Suprapubic skin (tissue), 4 donors: ENCODE data around the gene TMEM178B. TPM values are rescaled to one million over a fixed set of nuclear protein-coding genes. Genes with fewer than 3 reads are reported as not detected.

Experiments used
- DNase-seq, 2 donors: peaks; one replicate each; pipeline ENCODE4 v3.0.0-alpha.2; 2019; ENCODE audit warnings: low spot score in 2 of 2
- H3K27ac ChIP-seq: fragments of 200-600 bp; sonication (generic); one replicate; pipeline ENCODE4 v1.5.1; 2019
- H3K27me3 ChIP-seq: fragments of 200-600 bp; sonication (generic); one replicate; pipeline ENCODE4 v1.5.1; 2019
- H3K36me3 ChIP-seq: fragments of 200-600 bp; sonication (generic); one replicate; pipeline ENCODE4 v1.5.1; 2019
- H3K4me1 ChIP-seq: fragments of 200-600 bp; sonication (generic); one replicate; pipeline ENCODE4 v1.5.1; 2019
- H3K4me3 ChIP-seq: fragments of 200-600 bp; sonication (generic); one replicate; pipeline ENCODE4 v1.5.1; 2019; ENCODE audit warnings: mild to moderate bottlenecking
- H3K9me3 ChIP-seq: fragments of 200-600 bp; sonication (generic); one replicate; pipeline ENCODE4 v1.5.1; 2019
- CTCF ChIP-seq, 2 donors: fragments of 200-600 bp in 1 of 2; fragments of 450-650 bp in 1 of 2; sonication (generic) in 1 of 2; IDR thresholded peaks; one replicate each; pipeline ENCODE4 v1.5.1; 2016 to 2019; ENCODE audit warnings: antibody characterized with exemption in 2 of 2, mild to moderate bottlenecking in 1 of 2, moderate library complexity in 1 of 2
- EP300 ChIP-seq: sonication (generic); formaldehyde crosslinking; IDR thresholded peaks from one replicate; pipeline ENCODE4 v1.6.1; 2017; ENCODE audit warnings: antibody characterized with exemption
- POLR2A ChIP-seq, 2 donors: fragments of 450-650 bp; IDR thresholded peaks; one replicate each; pipeline ENCODE4 v1.6.1; 2017; ENCODE audit warnings: antibody characterized with exemption in 2 of 2, mild to moderate bottlenecking in 2 of 2, moderate library complexity in 2 of 2
- POLR2AphosphoS5 ChIP-seq, 3 donors: sonication (generic); formaldehyde crosslinking; IDR thresholded peaks; one replicate each; pipeline ENCODE4 v1.6.1; 2017; ENCODE audit warnings: antibody characterized with exemption in 3 of 3
- WGBS: methylation state at CpG from one replicate; pipeline ENCODE4 v1.1.5; 2018; 5-methylcytosine and 5-hydroxymethylcytosine counted together
- total RNA-seq, 4 donors: library from RNA; depleted of rRNA; stranded (reverse); fragments of >200 nt; gene quantifications; one replicate each; pipeline ENCODE4 v1.1.0, GENCODE V29; 2016

TMEM178B gene
- total RNA-seq, 4 donors from 2014 or later: 0.34 to 1.6 (median 0.72) TPM

GRCh38 chr7:141442781-141443180 lies 368.9 kb downstream of the TMEM178B start:
- TF ChIP-seq EP300 (no peak), POLR2A (IDR thresholded peaks at IDR 0.05) (no peak)
- Histone ChIP-seq H3K27me3 (no peaks in the 10 kb centered on the region), H3K36me3 (no peaks in the 10 kb centered on the region), H3K27ac (no peak overlapping the region), H3K4me1 (peaks cover 9% of the 10 kb centered on the region), H3K9me3 (no peaks in the 10 kb centered on the region), H3K4me3 (no peak overlapping the region)
- no peak for DNase-seq
- 25% methylated on average over 2 of the region's 2 CpGs for WGBS

- H3K36me3 ChIP-seq: no peaks in the 10 kb centered on the region
- no peaks in the 10 kb centered on the region for H3K27me3 ChIP-seq
- WGBS: 85% methylated on average over 5 of the region's 5 CpGs
- no peak overlapping the region for H3K4me3 ChIP-seq
- H3K27ac ChIP-seq: no peak overlapping the region
- H3K9me3 ChIP-seq: no peaks in the 10 kb centered on the region
- TF ChIP-seq CTCF (IDR thresholded peaks at IDR 0.05): no peak
- TF ChIP-seq POLR2AphosphoS5 (IDR thresholded peaks at IDR 0.05): no peak
- TF ChIP-seq POLR2A (IDR thresholded peaks at IDR 0.05): no peak
- TF ChIP-seq EP300: no peak
- peaks cover 9% of the 10 kb centered on the region for H3K4me1 ChIP-seq
- no peak for DNase-seq
Observed at GRCh38 chr7:141444961-141445360, 371.1 kb downstream of the TMEM178B start.

- H3K9me3 ChIP-seq: no peaks in the 10 kb centered on the region
- no peak overlapping the region for H3K4me3 ChIP-seq
- no peak overlapping the region for H3K27ac ChIP-seq
- H3K27me3 ChIP-seq: no peaks in the 10 kb centered on the region
- no peak for DNase-seq
- H3K36me3 ChIP-seq: no peaks in the 10 kb centered on the region
- WGBS: 85% methylated on average over 6 of the region's 6 CpGs
- TF ChIP-seq EP300 (no peak), POLR2A (IDR thresholded peaks at IDR 0.05) (no peak), CTCF (IDR thresholded peaks at IDR 0.05) (no peak), POLR2AphosphoS5 (IDR thresholded peaks at IDR 0.05) (no peak)
- H3K4me1 ChIP-seq: no peaks in the 10 kb centered on the region
Observed at GRCh38 chr7:141451232-141451631, 377.4 kb downstream of the TMEM178B start.

- TF ChIP-seq POLR2AphosphoS5 (IDR thresholded peaks at IDR 0.05) (no peak), EP300 (no peak), POLR2A (IDR thresholded peaks at IDR 0.05) (no peak), CTCF (IDR thresholded peaks at IDR 0.05) (no peak)
- WGBS: 84% methylated on average over 3 of the region's 3 CpGs
- Histone ChIP-seq H3K9me3 (no peaks in the 10 kb centered on the region), H3K4me3 (no peak overlapping the region), H3K27ac (no peak overlapping the region), H3K27me3 (no peaks in the 10 kb centered on the region), H3K4me1 (no peaks in the 10 kb centered on the region), H3K36me3 (no peaks in the 10 kb centered on the region)
- DNase-seq: no peak
Observed at GRCh38 chr7:141452911-141453310, 379.0 kb downstream of the TMEM178B start.

GRCh38 chr7:141454338-141454737 lies 380.5 kb downstream of the TMEM178B start:
- 76% methylated on average over 3 of the region's 3 CpGs for WGBS
- no peak for TF ChIP-seq POLR2A (IDR thresholded peaks at IDR 0.05)
- TF ChIP-seq POLR2AphosphoS5 (IDR thresholded peaks at IDR 0.05): no peak
- no peak for TF ChIP-seq CTCF (IDR thresholded peaks at IDR 0.05)
- TF ChIP-seq EP300: no peak

GRCh38 chr7:141455723-141456122 lies 381.9 kb downstream of the TMEM178B start:
- H3K9me3 ChIP-seq: no peaks in the 10 kb centered on the region
- 55% methylated on average over 1 of the region's 1 CpG for WGBS
- no peak overlapping the region for H3K27ac ChIP-seq

More at GRCh38 chr7:141454338-141454737, 380.5 kb downstream of the TMEM178B start:
- Histone ChIP-seq H3K4me1 (no peaks in the 10 kb centered on the region), H3K36me3 (no peaks in the 10 kb centered on the region), H3K9me3 (no peaks in the 10 kb centered on the region), H3K4me3 (no peak overlapping the region), H3K27ac (no peak overlapping the region), H3K27me3 (no peaks in the 10 kb centered on the region)
- no peak for DNase-seq

More at GRCh38 chr7:141455723-141456122, 381.9 kb downstream of the TMEM178B start:
- H3K4me1 ChIP-seq: peaks cover 3% of the 10 kb centered on the region
- no peak overlapping the region for H3K4me3 ChIP-seq
- DNase-seq: no peak
- H3K27me3 ChIP-seq: no peaks in the 10 kb centered on the region
- H3K36me3 ChIP-seq: no peaks in the 10 kb centered on the region
- TF ChIP-seq CTCF (IDR thresholded peaks at IDR 0.05) (no peak), POLR2AphosphoS5 (IDR thresholded peaks at IDR 0.05) (no peak), POLR2A (IDR thresholded peaks at IDR 0.05) (no peak), EP300 (no peak)
